Gastrocnemius medialis (tissue), 4 donors: Measurements from ENCODE around the gene TMEM163. TPM values are rescaled to one million over a fixed set of nuclear protein-coding genes. Genes with fewer than 3 reads are reported as not detected.

Experiments
- ATAC-seq, 2 donors: fragments of 150-250 bp; one replicate each; pipeline ENCODE4 v1.9.1; 2016
- DNase-seq, 2 donors: peaks; one replicate each; pipeline ENCODE4 v3.0.0-alpha.2; 2019
- H3K27ac ChIP-seq, 4 donors: fragments of 200-600 bp; sonication (generic); 1 replicate in 1 of 4; 2 replicates in 3 of 4; pipeline ENCODE4 v1.5.1; 2016 to 2018; ENCODE audit warnings: mild to moderate bottlenecking in 2 of 4, moderate library complexity in 1 of 4
- H3K27me3 ChIP-seq, 3 donors: fragments of 200-600 bp; sonication (generic) in 2 of 3; 1 replicate in 1 of 3; 2 replicates in 2 of 3; pipeline versions ENCODE4 v1.5.1 to v1.6.0; 2016 to 2019; ENCODE audit warnings: mild to moderate bottlenecking in 1 of 3, moderate library complexity in 1 of 3
- H3K36me3 ChIP-seq, 2 donors: fragments of 200-600 bp; sonication (generic) in 1 of 2; one replicate each; pipeline ENCODE4 v1.5.1; 2017 to 2018
- H3K4me1 ChIP-seq, 2 donors: fragments of 200-600 bp; sonication (generic) in 1 of 2; one replicate each; pipeline ENCODE4 v1.5.1; 2016 to 2017; ENCODE audit warnings: mild to moderate bottlenecking in 2 of 2
- H3K4me3 ChIP-seq, 4 donors: fragments of 200-600 bp; sonication (generic) in 3 of 4; 1 replicate in 1 of 4; 2 replicates in 3 of 4; pipeline ENCODE4 v1.5.1; 2016 to 2019; ENCODE audit warnings: mild to moderate bottlenecking in 2 of 4
- H3K9me3 ChIP-seq, 3 donors: fragments of 200-600 bp; sonication (generic) in 2 of 3; 1 replicate in 1 of 3; 2 replicates in 2 of 3; pipeline ENCODE4 v1.5.1; 2016 to 2019
- POLR2A ChIP-seq, 2 donors: fragments of 450-650 bp; IDR thresholded peaks; one replicate each; pipeline ENCODE4 v1.6.1; 2017; ENCODE audit warnings: antibody characterized with exemption in 2 of 2, mild to moderate bottlenecking in 2 of 2, moderate library complexity in 2 of 2
- in situ Hi-C, 4 donors: fragments of 200-750 bp; cut with MboI; loops; one replicate each; pipeline versions ENCODE4 v1.15.0 to v1.8.0; 2017; ENCODE audit warnings: low sequenced_read_pairs in 4 of 4
- intact Hi-C: fragments of 100-400 bp; cut with DNase I; formaldehyde crosslinking; loops from one replicate; pipeline ENCODE4 v1.15.1; 2023; ENCODE audit warnings: low total_unique reads
- total RNA-seq, 4 donors: library from RNA; depleted of rRNA; stranded (reverse); fragments of >200 nt; gene quantifications; one replicate each; pipeline versions ENCODE4 v1.1.0 to v1.2.3, GENCODE V29; 2016
- TF ChIP-seq, protein P1 (sequence below), 5 experiments: fragments of 450-650 bp in 3 of 5; fragments of 200-600 bp in 2 of 5; sonication (generic) in 2 of 5; IDR thresholded peaks in 4 of 5; conservative IDR thresholded peaks in 1 of 5; 1 replicate in 4 of 5; 2 replicates in 1 of 5; pipeline ENCODE4 v1.5.1; 2016 to 2019; ENCODE audit warnings: antibody characterized with exemption in 5 of 5, mild to moderate bottlenecking in 3 of 5, moderate library complexity in 3 of 5

TMEM163 gene
- total RNA-seq, 4 donors from 2014 or later: not detected

DNA sequence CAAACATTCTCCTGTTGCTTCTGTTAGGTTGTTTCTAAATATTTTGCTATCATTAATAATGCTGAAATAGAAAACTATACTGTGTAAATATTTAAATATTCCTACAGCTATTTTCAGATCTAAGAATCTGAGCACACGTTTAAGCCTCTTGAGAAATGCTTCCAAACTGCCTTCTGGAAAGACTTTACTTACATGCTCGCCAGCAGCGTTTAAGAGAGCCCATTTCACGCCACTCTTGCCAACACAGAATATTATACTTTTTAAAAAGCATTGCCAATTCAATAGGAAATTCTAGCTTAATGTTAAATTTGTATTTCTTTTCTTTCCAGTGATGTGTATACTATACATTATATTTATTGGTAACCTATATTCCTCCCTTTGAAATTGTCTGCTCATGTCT, 92.0 kb downstream of the TMEM163 start:
- Histone ChIP-seq H3K27ac (no peak overlapping the region), H3K4me1 (no peaks in the 10 kb centered on the region), H3K4me3 (no peak overlapping the region), H3K27me3 (no peaks in the 10 kb centered on the region), H3K9me3 (no peaks in the 10 kb centered on the region), H3K36me3 (no peaks in the 10 kb centered on the region)
- ATAC-seq: no peak
- TF ChIP-seq, protein P1, sequence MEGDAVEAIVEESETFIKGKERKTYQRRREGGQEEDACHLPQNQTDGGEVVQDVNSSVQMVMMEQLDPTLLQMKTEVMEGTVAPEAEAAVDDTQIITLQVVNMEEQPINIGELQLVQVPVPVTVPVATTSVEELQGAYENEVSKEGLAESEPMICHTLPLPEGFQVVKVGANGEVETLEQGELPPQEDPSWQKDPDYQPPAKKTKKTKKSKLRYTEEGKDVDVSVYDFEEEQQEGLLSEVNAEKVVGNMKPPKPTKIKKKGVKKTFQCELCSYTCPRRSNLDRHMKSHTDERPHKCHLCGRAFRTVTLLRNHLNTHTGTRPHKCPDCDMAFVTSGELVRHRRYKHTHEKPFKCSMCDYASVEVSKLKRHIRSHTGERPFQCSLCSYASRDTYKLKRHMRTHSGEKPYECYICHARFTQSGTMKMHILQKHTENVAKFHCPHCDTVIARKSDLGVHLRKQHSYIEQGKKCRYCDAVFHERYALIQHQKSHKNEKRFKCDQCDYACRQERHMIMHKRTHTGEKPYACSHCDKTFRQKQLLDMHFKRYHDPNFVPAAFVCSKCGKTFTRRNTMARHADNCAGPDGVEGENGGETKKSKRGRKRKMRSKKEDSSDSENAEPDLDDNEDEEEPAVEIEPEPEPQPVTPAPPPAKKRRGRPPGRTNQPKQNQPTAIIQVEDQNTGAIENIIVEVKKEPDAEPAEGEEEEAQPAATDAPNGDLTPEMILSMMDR (IDR thresholded peaks at IDR 0.05 in 4 of 5, conservative IDR thresholded peaks at IDR 0.05 in 1 of 5): no peak
- TF ChIP-seq POLR2A (IDR thresholded peaks at IDR 0.05): no peak
- intact Hi-C loops (no loop called here), in situ Hi-C loops (no loop called here)
- DNase-seq: no peak

DNA sequence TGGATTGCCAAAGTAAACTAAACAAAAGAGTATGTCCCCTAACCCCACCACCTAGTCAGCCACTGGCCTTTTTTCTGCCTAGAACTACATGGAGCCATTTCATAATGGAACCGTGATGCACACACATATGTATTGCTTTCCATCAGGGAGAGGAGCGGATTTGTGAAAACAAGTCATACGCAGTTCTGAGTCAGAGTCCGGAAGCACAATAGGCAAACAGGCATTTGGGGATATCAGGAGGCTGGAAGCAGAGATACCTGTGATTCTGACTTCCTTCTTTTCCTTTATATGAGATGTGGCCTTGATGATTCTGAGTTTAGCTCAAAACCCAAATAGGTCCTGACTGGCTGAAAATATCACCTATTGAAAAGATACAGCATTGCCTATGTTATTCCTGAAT, 93.5 kb downstream of the TMEM163 start:
- Histone ChIP-seq H3K4me1 (no peaks in the 10 kb centered on the region), H3K36me3 (no peaks in the 10 kb centered on the region), H3K27me3 (no peaks in the 10 kb centered on the region), H3K4me3 (no peak overlapping the region), H3K27ac (no peak overlapping the region), H3K9me3 (no peaks in the 10 kb centered on the region)
- no peak for DNase-seq
- intact Hi-C loops (no loop called here), in situ Hi-C loops (no loop called here)
- no peak for TF ChIP-seq POLR2A (IDR thresholded peaks at IDR 0.05)
- TF ChIP-seq, protein P1 (IDR thresholded peaks at IDR 0.05 in 4 of 5, conservative IDR thresholded peaks at IDR 0.05 in 1 of 5): no peak
- no peak for ATAC-seq

DNA sequence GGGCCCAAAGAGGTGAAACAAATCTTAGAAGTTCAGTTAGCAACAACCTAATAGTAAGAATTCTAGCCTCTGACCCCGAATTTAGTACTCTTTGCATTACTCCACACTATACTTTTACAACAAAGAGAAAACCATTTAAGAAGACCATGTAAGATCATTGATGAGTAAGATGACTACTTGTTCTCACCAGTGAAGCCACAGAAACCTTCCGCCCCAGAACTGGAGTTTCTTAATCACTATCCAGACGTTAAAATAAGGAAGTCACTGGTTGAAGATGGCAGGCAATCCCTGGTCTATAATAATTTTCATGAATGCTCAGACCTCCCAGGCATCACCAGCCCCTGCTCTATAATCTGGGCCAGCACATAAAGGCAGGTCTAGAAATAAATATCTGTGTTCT, 95.0 kb downstream of the TMEM163 start:
- Histone ChIP-seq H3K4me1 (no peaks in the 10 kb centered on the region), H3K4me3 (no peak overlapping the region), H3K27ac (no peak overlapping the region), H3K27me3 (no peaks in the 10 kb centered on the region), H3K36me3 (no peaks in the 10 kb centered on the region), H3K9me3 (no peaks in the 10 kb centered on the region)
- in situ Hi-C loops: no loop called here
- intact Hi-C loops: no loop called here
- DNase-seq (no peak), ATAC-seq (no peak)
- TF ChIP-seq POLR2A (IDR thresholded peaks at IDR 0.05): no peak

DNA sequence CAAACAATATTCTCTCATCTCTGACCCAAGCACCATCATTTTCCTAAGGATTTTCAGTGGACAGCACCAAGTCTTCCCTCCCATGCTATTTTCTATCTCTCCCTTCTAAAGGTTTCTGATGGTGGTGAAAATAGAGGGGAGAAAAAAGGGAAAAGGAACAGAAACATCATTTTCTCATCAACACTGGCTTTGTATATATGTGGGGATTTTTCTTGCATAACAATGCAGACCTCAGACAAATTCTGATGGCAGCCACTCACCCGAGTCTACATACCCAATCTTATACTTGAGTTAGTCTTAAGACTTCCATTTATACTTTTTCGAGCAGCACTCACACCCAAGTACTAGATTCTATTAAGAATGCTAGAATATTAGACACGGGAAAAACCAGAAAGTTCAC, 95.8 kb downstream of the TMEM163 start:
- ATAC-seq (no peak), DNase-seq (no peak)
- intact Hi-C loops: no loop called here
- H3K4me3 ChIP-seq: no peak overlapping the region
- H3K27me3 ChIP-seq: no peaks in the 10 kb centered on the region
- H3K4me1 ChIP-seq: no peaks in the 10 kb centered on the region
- no peak overlapping the region for H3K27ac ChIP-seq
- H3K9me3 ChIP-seq: no peaks in the 10 kb centered on the region
- H3K36me3 ChIP-seq: no peaks in the 10 kb centered on the region
- in situ Hi-C loops: no loop called here
- TF ChIP-seq, protein P1 (IDR thresholded peaks at IDR 0.05 in 4 of 5, conservative IDR thresholded peaks at IDR 0.05 in 1 of 5): no peak
- TF ChIP-seq POLR2A (IDR thresholded peaks at IDR 0.05): no peak

DNA sequence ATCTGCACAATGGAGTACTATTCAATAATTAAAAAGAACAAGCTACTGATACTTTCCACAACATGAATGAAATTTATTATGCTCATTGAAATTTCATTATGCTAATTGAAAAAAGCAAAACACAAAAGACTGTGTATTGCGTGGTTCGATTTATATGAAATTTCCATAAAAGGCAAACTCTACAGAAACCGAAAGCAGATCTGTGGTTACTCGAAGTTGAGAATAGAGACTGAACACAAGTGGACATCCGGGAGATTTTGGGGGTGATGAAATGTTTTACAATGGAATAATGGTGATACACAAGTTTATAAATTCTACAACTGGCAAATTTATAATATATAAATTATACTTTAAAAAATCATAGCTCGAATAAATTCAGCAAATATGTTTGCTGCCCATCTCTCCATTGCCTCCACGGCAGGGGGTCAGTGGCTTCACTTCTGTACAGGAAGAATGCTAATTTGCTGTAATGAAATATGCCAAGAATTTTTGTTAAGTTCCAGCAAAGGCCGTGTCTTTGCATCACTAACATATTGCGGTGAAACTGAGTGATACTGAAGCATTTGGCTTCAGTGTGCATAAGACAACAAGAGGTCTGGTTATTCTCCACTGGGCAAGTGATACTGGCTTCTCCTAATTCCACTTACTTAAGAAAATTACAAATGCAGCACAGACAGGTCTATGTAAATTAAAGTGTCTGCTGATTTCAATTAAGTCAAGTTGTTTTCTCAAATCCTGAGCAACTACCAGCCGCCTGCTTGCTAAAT, 96.7 kb downstream of the TMEM163 start:
- in situ Hi-C loops: no loop called here
- TF ChIP-seq, protein P1 (IDR thresholded peaks at IDR 0.05 in 4 of 5, conservative IDR thresholded peaks at IDR 0.05 in 1 of 5): no peak
- no peak for TF ChIP-seq POLR2A (IDR thresholded peaks at IDR 0.05)
- ATAC-seq (no peak), DNase-seq (no peak)
- no peaks in the 10 kb centered on the region for H3K4me1 ChIP-seq
- no peaks in the 10 kb centered on the region for H3K9me3 ChIP-seq
- intact Hi-C loops: no loop called here
- H3K27ac ChIP-seq: no peak overlapping the region
- H3K27me3 ChIP-seq: no peaks in the 10 kb centered on the region
- no peaks in the 10 kb centered on the region for H3K36me3 ChIP-seq
- H3K4me3 ChIP-seq: no peak overlapping the region
